ENCODE results near the gene LRGUK.

DNA sequence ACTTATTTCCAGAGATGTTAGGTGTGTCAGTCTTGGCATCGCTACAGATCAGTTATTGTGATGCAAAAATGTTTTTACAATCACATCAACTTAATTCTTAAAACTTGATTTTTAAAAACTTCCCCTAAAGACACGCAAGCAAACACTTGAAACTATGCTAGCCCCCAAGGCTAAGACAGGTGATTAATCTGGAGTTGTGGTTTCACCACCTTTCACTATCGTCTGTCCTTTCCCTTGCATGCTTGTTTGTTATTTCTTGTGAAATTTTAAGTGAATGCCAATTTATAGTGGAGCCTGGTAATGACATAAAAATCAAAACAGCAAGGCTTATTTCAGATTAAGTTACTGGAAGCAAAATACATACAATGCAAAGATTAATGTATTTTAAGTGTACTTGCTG, 119.2 kb downstream of the LRGUK start:
- TF ChIP-seq, protein P1, sequence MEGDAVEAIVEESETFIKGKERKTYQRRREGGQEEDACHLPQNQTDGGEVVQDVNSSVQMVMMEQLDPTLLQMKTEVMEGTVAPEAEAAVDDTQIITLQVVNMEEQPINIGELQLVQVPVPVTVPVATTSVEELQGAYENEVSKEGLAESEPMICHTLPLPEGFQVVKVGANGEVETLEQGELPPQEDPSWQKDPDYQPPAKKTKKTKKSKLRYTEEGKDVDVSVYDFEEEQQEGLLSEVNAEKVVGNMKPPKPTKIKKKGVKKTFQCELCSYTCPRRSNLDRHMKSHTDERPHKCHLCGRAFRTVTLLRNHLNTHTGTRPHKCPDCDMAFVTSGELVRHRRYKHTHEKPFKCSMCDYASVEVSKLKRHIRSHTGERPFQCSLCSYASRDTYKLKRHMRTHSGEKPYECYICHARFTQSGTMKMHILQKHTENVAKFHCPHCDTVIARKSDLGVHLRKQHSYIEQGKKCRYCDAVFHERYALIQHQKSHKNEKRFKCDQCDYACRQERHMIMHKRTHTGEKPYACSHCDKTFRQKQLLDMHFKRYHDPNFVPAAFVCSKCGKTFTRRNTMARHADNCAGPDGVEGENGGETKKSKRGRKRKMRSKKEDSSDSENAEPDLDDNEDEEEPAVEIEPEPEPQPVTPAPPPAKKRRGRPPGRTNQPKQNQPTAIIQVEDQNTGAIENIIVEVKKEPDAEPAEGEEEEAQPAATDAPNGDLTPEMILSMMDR (conservative IDR thresholded peaks at IDR 0.05; ENCODE audit: low read depth, low read length): no peak
- TF ChIP-seq, protein P2, sequence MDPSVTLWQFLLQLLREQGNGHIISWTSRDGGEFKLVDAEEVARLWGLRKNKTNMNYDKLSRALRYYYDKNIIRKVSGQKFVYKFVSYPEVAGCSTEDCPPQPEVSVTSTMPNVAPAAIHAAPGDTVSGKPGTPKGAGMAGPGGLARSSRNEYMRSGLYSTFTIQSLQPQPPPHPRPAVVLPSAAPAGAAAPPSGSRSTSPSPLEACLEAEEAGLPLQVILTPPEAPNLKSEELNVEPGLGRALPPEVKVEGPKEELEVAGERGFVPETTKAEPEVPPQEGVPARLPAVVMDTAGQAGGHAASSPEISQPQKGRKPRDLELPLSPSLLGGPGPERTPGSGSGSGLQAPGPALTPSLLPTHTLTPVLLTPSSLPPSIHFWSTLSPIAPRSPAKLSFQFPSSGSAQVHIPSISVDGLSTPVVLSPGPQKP (IDR thresholded peaks at IDR 0.05; ENCODE audit: borderline replicate concordance, low read depth, low read length): no peak
- no peak for TF ChIP-seq BHLHE40 (IDR thresholded peaks at IDR 0.05; ENCODE audit: low read depth, low read length)
- no peak for TF ChIP-seq POLR2A (IDR thresholded peaks at IDR 0.05; ENCODE audit: low read depth, low read length)
- no peak for TF ChIP-seq MAZ (IDR thresholded peaks at IDR 0.05; ENCODE audit: borderline replicate concordance, low read depth, low read length)
- TF ChIP-seq RAD21 (IDR thresholded peaks at IDR 0.05; ENCODE audit: low read length): no peak
- TF ChIP-seq FOS (IDR thresholded peaks at IDR 0.05; ENCODE audit: low read depth, low read length): no peak
- TF ChIP-seq MAFK (IDR thresholded peaks at IDR 0.05; ENCODE audit: low read depth, low read length): no peak
- TF ChIP-seq, protein P3, sequence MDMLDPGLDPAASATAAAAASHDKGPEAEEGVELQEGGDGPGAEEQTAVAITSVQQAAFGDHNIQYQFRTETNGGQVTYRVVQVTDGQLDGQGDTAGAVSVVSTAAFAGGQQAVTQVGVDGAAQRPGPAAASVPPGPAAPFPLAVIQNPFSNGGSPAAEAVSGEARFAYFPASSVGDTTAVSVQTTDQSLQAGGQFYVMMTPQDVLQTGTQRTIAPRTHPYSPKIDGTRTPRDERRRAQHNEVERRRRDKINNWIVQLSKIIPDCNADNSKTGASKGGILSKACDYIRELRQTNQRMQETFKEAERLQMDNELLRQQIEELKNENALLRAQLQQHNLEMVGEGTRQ (IDR thresholded peaks at IDR 0.05; ENCODE audit: low read depth, low read length): no peak
- no peak for TF ChIP-seq RCOR1 (IDR thresholded peaks at IDR 0.05; ENCODE audit: insufficient replicate concordance, low read length)
- no peak for TF ChIP-seq CEBPB (IDR thresholded peaks at IDR 0.05; ENCODE audit: low read depth, low read length)
- TF ChIP-seq SMC3 (IDR thresholded peaks at IDR 0.05; ENCODE audit: low read depth, low read length): no peak
